HEK293 (cell line): Measurements from ENCODE around the gene FOSB.

ENCODE experiments used
- GFI1B ChIP-seq: fragments of 450-650 bp; formaldehyde crosslinking; IDR thresholded peaks from 2 replicates; pipeline ENCODE4 v1.5.1; 2016; ENCODE audit warnings: missing biosample characterization, missing genetic modification characterization
- HOXA7 ChIP-seq: sonication (generic); formaldehyde crosslinking; IDR thresholded peaks from 2 replicates; pipeline ENCODE4 v1.8.1; 2022; ENCODE audit warnings: missing genetic modification reagents, borderline replicate concordance
- PBX3 ChIP-seq: sonication (generic); formaldehyde crosslinking; IDR thresholded peaks from 2 replicates; pipeline ENCODE4 v1.8.1; 2022; ENCODE audit warnings: mild to moderate bottlenecking, moderate library complexity, missing genetic modification reagents
- SCRT1 ChIP-seq: fragments of 450-650 bp; formaldehyde crosslinking; IDR thresholded peaks from 2 replicates; pipeline ENCODE4 v1.5.1; 2016; ENCODE audit warnings: missing biosample characterization, missing genetic modification characterization, borderline replicate concordance
- YY1 ChIP-seq: fragments of 450-650 bp; formaldehyde crosslinking; IDR thresholded peaks from 2 replicates; pipeline ENCODE4 v1.5.1; 2018; ENCODE audit warnings: missing biosample characterization, missing genetic modification characterization
- ZNF239 ChIP-seq: fragments of 450-650 bp; formaldehyde crosslinking; IDR thresholded peaks from 2 replicates; pipeline ENCODE4 v1.5.1; 2016; ENCODE audit warnings: missing biosample characterization, missing genetic modification characterization
- ZNF274 ChIP-seq, 2 experiments: fragments of 200-500 bp in 1 of 2; fragments of 450-650 bp in 1 of 2; sonication (Bioruptor generic) in 1 of 2; formaldehyde crosslinking in 1 of 2; IDR thresholded peaks; 2 replicates each; pipeline versions ENCODE4 v1.5.1 to v1.6.1; 2014 to 2016; ENCODE audit warnings: borderline replicate concordance in 1 of 2, inconsistent platforms in 1 of 2, low read length in 1 of 2, missing biosample characterization in 1 of 2, missing genetic modification characterization in 1 of 2
- ZNF629 ChIP-seq: fragments of 450-650 bp; formaldehyde crosslinking; IDR thresholded peaks from 2 replicates; pipeline ENCODE4 v1.5.1; 2017; ENCODE audit warnings: missing biosample characterization, missing genetic modification characterization
- ZNF704 ChIP-seq: fragments of 450-650 bp; formaldehyde crosslinking; IDR thresholded peaks from 2 replicates; pipeline ENCODE4 v1.5.1; 2016; ENCODE audit warnings: missing biosample characterization, missing genetic modification characterization

GRCh38 chr19:45517641-45518468 lies 50.1 kb downstream of the FOSB start:
- TF ChIP-seq ZNF704 (tag by site-specific recombination) (no peak), YY1 (no peak), PBX3 (CRISPR knock-in tag) (no peak), ZNF239 (tag by site-specific recombination) (no peak), ZNF274 (IDR thresholded peaks at IDR 0.05; ENCODE audit: low read length) (no peak), ZNF274 (tag by site-specific recombination; IDR thresholded peaks at IDR 0.05; ENCODE audit: borderline replicate concordance) (no peak), SCRT1 (no peak), ZNF629 (tag by site-specific recombination) (no peak), HOXA7 (CRISPR knock-in tag) (no peak), GFI1B (tag by site-specific recombination) (no peak)
